Erythroblast (primary cell): ENCODE results near the gene MFRP.

ENCODE experiments used
- GATA1 ChIP-seq: IDR thresholded peaks from 2 replicates; pipeline ENCODE4 v1.6.1; 2011; ENCODE audit warnings: low read depth, mild to moderate bottlenecking, control low read depth, low read length, moderate library complexity
- POLR2A ChIP-seq: IDR thresholded peaks from 2 replicates; pipeline ENCODE4 v1.6.1; 2011; ENCODE audit warnings: mild to moderate bottlenecking, low read length

- no peak for TF ChIP-seq POLR2A
- no peak for TF ChIP-seq GATA1
Observed at GRCh38 chr11:119359365-119360214, 13.1 kb upstream of the MFRP start.
